GM18858 (cell line): ENCODE measurements around the gene VPREB1.
"Not testable (repeated sequence)": the region's sequence is repeated elsewhere in the genome, so short reads cannot be mapped to it uniquely, and the experiment has no call there.

ENCODE experiments used
- ATAC-seq: cut with Tn5 transposase; IDR thresholded peaks from one replicate; pipeline ENCODE4 v1.9.1; 2021; ENCODE audit not compliant: unreplicated experiment

The VPREB1 gene

GRCh38 chr22:22213231-22213630 is 31.4 kb upstream of the VPREB1 start:
- ATAC-seq, result no peak

- ATAC-seq, result no peak
These were observed 29.7 kb upstream of the VPREB1 start for GRCh38 chr22:22214819-22215329.

- ATAC-seq, result no peak
These were observed 28.7 kb upstream of the VPREB1 start for GRCh38 chr22:22215659-22216449.

DNA sequence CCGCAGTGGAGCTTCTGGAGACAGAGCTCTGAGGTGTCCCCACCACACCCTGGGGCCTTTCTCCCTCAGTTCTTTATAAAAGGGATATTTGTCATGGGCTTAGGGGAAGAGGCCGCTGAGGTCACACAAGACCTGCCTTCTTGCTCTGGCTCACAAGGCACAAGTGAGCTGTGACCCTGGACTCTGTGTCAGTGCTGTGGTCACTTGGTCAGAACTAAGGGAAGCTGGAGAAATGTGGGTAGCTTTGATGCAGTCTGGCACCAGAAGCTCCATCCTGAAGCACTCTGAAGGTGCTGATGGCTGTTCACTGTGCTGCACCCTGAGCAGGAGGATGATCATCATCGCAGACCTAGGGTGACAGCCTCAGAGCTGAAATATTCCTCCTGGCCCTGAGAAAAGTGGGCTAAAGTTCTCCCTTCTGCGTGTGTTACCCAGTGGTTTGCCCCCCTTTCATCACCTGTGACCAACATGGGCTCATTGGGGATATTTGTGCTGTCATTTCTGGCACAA is 28.1 kb upstream of the VPREB1 start:
- no peak for ATAC-seq

DNA sequence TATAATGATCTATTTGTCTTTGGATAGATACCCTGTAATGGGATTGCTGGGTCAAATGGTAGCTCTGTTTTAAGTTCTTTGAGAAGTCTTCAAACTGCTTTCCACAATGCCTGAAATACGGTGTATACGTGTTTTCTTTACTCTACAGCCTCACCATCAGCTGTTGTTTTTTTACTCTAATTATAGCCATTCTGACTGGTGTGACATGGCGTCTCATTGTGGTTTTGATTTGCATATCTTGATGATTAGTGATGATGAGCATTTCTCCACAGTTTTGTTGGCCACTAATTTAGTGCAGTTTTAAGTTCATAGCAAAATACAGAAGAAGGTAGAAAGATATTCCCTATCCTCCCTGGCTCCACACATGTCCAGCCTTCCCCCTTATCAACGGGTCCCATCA is 26.3 kb upstream of the VPREB1 start:
- ATAC-seq, result no peak

DNA sequence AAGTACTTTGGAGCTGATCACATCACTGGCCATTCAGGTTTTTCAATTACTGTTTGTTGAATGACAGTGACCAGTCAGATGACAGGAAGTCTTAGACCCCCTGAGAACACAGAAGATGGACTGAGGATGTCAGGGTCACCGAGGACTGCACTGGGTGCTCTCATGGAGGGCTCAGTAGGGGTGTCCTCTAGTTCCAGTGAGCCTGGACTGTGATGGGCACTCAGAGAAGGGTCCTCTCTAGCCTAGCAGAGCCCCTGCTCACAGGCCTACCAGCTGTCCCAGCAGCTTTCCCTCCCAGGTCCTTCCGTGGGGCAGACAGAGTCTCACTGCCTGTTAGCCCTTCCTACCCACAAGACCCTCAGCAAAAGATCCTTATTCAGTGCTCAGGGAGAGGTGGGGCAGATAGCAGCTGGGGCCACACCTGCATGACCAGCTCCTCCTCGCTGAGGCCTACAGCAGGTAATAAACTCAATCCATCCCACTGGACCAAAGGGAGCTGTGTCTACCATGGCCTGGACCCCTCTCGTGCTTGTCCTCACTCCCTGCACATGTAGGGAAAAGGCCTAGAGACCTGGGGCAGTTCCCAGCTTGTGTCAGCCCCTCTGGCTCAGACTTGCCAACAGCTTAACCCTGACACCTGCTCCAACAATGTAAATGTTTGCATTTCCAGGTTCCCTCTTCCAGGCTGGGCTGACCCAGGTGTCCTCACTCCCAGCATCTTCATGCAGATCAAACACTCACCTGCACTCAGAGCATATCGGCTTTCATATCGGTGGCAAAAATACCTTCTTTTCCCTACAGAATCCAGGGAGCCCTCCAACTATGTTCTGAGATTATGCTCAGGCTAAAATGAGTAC is 25.2 kb upstream of the VPREB1 start:
- no peak for ATAC-seq

- not testable (repeated sequence) for ATAC-seq
These were observed 23.5 kb upstream of the VPREB1 start for GRCh38 chr22:22221043-22221442.

DNA sequence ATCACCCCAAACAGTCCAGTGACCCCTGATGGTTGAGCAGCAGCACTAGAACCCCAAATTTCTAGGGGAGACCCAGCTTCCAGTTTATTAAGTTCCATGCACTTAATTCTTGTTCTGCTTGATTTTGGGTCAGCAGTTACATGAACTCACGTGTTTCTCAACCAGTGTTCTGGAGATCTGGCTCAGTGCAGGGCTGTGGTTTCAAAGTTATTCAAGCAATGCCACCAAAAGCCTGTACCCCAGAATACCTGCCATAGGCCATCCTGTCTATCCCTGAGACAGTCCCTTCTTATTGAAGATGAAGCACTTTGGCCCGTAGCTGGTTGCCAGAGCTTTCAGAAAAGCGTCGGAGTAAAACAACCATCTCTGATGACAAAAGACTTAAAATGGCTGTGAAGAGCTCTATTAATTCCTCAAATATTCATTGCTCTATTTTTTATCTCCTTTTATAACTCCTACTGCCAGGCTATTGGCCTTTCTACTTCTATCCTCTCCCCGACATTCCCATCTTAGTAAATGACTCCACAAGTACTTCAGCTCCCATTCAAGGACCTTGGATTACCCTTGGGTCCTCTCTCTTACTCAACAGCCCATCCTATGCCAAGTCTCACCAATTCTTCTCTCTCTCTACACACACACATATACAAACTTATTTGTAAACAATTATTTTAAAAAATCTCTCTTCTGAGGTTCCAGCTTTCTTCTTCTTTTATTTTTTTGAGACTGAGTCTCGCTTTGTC is 18.0 kb upstream of the VPREB1 start:
- ATAC-seq, result no peak

DNA sequence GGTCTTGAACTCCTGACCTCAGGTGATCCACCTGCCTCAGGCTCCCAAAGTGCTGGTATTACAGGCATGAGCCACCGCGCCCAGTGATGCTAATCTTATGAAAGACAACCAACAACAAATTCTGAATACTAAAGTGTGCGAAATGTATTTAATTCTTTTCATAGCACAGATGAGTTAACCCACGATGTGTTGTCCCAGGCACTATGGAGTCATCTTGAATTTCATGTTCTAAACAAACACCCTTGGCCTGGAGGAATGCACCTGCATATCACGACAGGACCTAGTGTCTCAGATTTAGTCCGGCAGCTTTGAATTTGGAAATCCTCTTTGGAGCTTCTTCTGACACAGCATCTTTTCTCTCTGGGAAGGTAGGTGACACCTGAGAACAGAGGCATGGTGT is 16.2 kb upstream of the VPREB1 start:
- ATAC-seq, result no peak

- ATAC-seq, result no peak
These were observed 15.7 kb upstream of the VPREB1 start for GRCh38 chr22:22228921-22229320.

- ATAC-seq, result no peak
These were observed 14.7 kb upstream of the VPREB1 start for GRCh38 chr22:22229683-22230420.

GRCh38 chr22:22230438-22230837 is 14.1 kb upstream of the VPREB1 start:
- no peak for ATAC-seq

- ATAC-seq, result no peak
These were observed 11.5 kb upstream of the VPREB1 start for GRCh38 chr22:22233081-22233480.

DNA sequence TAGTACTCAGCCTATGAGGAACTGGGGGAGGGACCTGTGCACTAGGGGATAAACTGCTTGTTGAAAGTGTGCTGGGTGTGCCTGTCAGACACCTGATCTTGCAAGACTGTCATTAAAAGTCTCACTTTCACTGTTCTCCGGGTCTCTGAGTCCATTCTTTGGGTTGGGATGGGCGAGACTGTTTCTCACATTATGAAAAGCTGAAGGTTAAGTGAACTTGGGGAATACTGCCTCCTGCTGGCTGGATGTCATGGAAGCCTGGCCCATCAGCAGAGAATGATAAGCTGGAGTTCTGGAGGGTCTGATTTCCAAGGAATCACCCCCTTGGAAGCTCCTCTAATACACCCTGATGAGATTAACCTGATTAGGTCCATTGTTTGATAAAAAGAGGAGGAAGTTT is 9.0 kb upstream of the VPREB1 start:
- ATAC-seq, result no peak

DNA sequence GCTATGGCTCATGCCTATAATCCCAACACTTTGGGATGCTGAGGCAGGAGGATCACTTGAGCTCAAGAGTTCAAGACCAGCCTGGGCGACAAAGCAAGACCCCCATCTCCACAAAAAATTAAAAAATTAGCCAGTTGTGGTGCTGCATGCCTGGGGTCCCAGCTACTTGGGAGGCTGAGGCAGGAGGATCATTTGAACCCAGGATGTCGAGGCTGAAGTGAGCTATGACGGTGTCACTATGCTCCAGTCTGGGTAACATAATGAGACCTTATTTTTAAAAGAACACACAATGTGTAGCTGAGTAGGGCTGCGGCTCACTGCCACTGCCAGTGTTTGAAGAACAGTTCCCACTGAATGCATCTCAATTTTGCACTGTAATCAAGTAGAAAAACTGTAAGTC is 7.1 kb upstream of the VPREB1 start:
- ATAC-seq, result no peak

GRCh38 chr22:22239311-22239939 is 5.2 kb upstream of the VPREB1 start:
- ATAC-seq, result no peak

GRCh38 chr22:22241554-22241898 is 3.1 kb upstream of the VPREB1 start:
- ATAC-seq, result no peak

GRCh38 chr22:22242488-22242887 is 2.1 kb upstream of the VPREB1 start:
- no peak for ATAC-seq

- ATAC-seq, result no peak
These were observed 1.4 kb upstream of the VPREB1 start for GRCh38 chr22:22243033-22243680.
